22Rv1 (cell line): Measurements from ENCODE around the gene ZNF80.

ENCODE experiments used
- H3K27ac ChIP-seq: fragments of 450-650 bp; 2 replicates; pipeline ENCODE4 v1.5.1; 2017
- ZFX ChIP-seq: fragments of 450-650 bp; IDR thresholded peaks from 2 replicates; pipeline ENCODE4 v1.6.1; 2017; ENCODE audit warnings: antibody characterized with exemption, borderline replicate concordance
- TF ChIP-seq, protein P1 (sequence below): fragments of 450-650 bp; IDR thresholded peaks from 2 replicates; pipeline ENCODE4 v1.5.1; 2017; ENCODE audit warnings: mild to moderate bottlenecking

Gene ZNF80

GRCh38 chr3:114231616-114232015 is 5.8 kb downstream of the ZNF80 start:
- no peak for TF ChIP-seq ZFX
- TF ChIP-seq, protein P1, sequence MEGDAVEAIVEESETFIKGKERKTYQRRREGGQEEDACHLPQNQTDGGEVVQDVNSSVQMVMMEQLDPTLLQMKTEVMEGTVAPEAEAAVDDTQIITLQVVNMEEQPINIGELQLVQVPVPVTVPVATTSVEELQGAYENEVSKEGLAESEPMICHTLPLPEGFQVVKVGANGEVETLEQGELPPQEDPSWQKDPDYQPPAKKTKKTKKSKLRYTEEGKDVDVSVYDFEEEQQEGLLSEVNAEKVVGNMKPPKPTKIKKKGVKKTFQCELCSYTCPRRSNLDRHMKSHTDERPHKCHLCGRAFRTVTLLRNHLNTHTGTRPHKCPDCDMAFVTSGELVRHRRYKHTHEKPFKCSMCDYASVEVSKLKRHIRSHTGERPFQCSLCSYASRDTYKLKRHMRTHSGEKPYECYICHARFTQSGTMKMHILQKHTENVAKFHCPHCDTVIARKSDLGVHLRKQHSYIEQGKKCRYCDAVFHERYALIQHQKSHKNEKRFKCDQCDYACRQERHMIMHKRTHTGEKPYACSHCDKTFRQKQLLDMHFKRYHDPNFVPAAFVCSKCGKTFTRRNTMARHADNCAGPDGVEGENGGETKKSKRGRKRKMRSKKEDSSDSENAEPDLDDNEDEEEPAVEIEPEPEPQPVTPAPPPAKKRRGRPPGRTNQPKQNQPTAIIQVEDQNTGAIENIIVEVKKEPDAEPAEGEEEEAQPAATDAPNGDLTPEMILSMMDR, result no peak
- no peak overlapping the region for H3K27ac ChIP-seq

- TF ChIP-seq, protein P1, result no peak
- no peak for TF ChIP-seq ZFX
- H3K27ac ChIP-seq, result no peak overlapping the region
These were observed 10.3 kb downstream of the ZNF80 start for GRCh38 chr3:114227076-114227475.

- TF ChIP-seq, protein P1, result no peak
- TF ChIP-seq ZFX, result no peak
- no peak overlapping the region for H3K27ac ChIP-seq
These were observed 11.1 kb downstream of the ZNF80 start for GRCh38 chr3:114226313-114226712.

DNA sequence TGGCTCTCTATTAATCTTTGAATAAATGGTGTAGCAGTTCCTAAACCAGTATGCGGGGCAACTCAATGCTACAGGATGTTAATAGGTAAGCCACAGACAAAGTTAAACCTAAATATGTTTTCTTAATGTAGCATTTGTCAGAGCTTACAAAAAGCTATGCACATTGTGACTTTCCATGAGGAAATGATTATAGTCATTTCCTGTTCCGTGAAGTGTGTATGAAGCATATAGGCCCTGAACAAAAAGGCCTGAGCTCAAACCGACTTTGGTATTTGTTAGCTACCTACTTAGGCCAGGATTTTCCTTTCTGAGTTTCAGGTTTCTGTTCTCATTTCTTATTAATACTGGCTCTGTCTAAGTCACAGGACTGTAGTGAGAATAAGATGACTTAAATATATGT is 14.2 kb downstream of the ZNF80 start:
- no peak for TF ChIP-seq ZFX
- TF ChIP-seq, protein P1, result no peak
- H3K27ac ChIP-seq, result no peak overlapping the region

DNA sequence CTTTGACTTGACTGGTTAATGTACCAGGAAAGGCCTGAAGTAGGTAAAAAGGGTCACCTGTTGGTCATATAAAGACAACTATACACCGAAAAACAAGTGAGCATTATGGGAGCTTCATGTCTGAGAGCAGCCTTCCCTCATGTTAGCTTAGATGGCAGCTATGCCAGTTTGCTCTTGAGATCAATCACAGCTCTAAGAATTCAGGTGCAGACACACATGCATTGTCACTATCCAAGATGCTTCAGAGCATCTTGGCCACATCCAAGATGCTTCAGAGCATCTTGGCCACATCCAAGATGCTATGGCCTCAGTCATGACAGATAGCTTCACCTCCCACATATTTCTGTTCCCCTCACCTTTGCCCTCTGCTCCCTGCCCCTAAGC is 15.5 kb downstream of the ZNF80 start:
- no peak for TF ChIP-seq ZFX
- TF ChIP-seq, protein P1, result no peak
- H3K27ac ChIP-seq, result no peak overlapping the region

DNA sequence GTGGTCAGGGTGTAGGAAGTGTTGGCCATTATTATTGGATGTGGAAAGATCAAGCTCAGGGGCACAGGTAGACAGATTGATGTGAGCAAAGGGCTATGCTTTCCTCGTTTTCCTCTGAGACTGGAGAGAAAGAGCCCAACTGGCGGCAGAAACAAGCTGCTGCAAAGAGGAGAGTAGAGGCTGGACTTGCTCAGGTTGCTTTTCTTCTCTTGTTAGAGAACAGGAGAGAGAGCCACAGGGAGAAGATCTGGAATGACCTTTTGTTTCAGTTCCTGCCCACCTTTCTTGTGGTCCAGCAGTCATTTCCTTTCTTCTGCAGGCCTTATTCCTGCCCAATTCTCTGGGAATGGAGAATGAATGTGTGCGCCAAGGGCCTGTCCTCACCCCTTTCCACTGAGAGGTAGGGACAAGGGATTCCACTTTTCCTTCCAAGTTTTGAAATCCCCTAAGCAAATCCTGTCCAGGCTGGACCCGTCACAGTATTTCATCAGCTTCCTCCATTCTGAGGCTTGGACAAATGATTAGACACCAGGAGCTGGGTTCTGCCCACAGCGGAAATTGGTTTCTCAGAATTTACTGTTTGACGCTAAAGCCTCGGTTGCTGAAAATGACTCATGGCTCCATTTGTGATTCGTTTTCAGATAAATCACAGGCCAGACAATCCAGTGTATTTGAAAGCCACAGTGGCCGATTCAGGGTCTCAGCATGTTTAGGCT is 16.1 kb downstream of the ZNF80 start:
- no peak overlapping the region for H3K27ac ChIP-seq
- TF ChIP-seq ZFX, result no peak
- TF ChIP-seq, protein P1, result no peak

DNA sequence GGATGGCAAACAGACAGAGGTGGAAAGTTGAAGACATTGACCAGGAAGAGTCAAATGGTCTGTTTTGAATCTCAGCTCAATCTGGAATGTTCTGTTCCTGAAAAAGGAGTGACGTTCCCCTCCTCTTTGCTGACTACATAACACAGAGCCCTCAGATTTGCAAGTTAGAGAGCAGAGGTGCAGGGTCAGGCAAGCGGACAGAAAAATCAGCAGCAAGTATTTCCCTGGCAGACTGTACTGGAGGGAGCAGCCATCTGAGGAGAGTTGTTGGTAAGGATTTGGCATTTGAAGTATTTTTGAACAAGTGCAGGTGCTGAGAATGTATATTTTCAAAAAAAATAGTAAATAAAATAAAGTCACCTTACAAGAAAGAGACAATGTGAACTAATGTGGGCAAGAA is 17.6 kb downstream of the ZNF80 start:
- TF ChIP-seq, protein P1, result no peak
- no peak for TF ChIP-seq ZFX

More for the DNA sequence above, 17.6 kb downstream of the ZNF80 start:
- no peak overlapping the region for H3K27ac ChIP-seq
